Measurements from ENCODE around the gene ASB7.
"Not testable (repeated sequence)": the region's sequence is repeated elsewhere in the genome, so short reads cannot be mapped to it uniquely, and the experiment has no call there.

The ASB7 gene

GRCh38 chr15:100602064-100602822 lies at the start of gene ASB7, which contains the start of gene LINS1:
ASB7 (plus strand) TSS chr15:100602589; CDS start chr15:100612217, 9,628 bp downstream.
LINS1 (minus strand) TSS chr15:100602184; CDS start chr15:100580842, 21,342 bp downstream.
- peak; percentile 99 for DNase-seq

- no peak for DNase-seq
Observed at GRCh38 chr15:100553468-100553867, 48.9 kb upstream of the ASB7 start.

GRCh38 chr15:100558771-100559254 lies 43.6 kb upstream of the ASB7 start:
- no peak for DNase-seq

- no peak for DNase-seq
Observed at GRCh38 chr15:100559330-100559729, 43.1 kb upstream of the ASB7 start.

- DNase-seq, result no peak
Observed at GRCh38 chr15:100560323-100560722, 42.1 kb upstream of the ASB7 start.

- DNase-seq, result no peak
Observed at GRCh38 chr15:100565591-100565990, 36.8 kb upstream of the ASB7 start.

GRCh38 chr15:100566850-100567628 lies 35.4 kb upstream of the ASB7 start:
- no peak for DNase-seq

- DNase-seq, result no peak
Observed at GRCh38 chr15:100569391-100569790, 33.0 kb upstream of the ASB7 start.

- no peak for DNase-seq
Observed at GRCh38 chr15:100570275-100570674, 32.1 kb upstream of the ASB7 start.

GRCh38 chr15:100570735-100571313 lies 31.6 kb upstream of the ASB7 start:
- DNase-seq, result no peak

- no peak for DNase-seq
Observed at GRCh38 chr15:100571592-100572167, 30.7 kb upstream of the ASB7 start.

- DNase-seq, result peak; percentile 35
Observed at GRCh38 chr15:100572362-100572983, 29.9 kb upstream of the ASB7 start.

- no peak for DNase-seq
Observed at GRCh38 chr15:100573526-100573925, 28.9 kb upstream of the ASB7 start.

GRCh38 chr15:100580414-100580813 lies 22.0 kb upstream of the ASB7 start:
- no peak for DNase-seq

- no peak for DNase-seq
Observed at GRCh38 chr15:100588638-100589242, 13.6 kb upstream of the ASB7 start.

- not testable (repeated sequence) for DNase-seq
Observed at GRCh38 chr15:100591163-100591562, 11.2 kb upstream of the ASB7 start.

- DNase-seq, result no peak
Observed at GRCh38 chr15:100591835-100592234, 10.6 kb upstream of the ASB7 start.

- no peak for DNase-seq
Observed at GRCh38 chr15:100592898-100593297, 9.5 kb upstream of the ASB7 start.

GRCh38 chr15:100593431-100593830 lies 9.0 kb upstream of the ASB7 start:
- no peak for DNase-seq

GRCh38 chr15:100595964-100596363 lies 6.4 kb upstream of the ASB7 start:
- DNase-seq, result no peak

GRCh38 chr15:100596792-100597191 lies 5.6 kb upstream of the ASB7 start:
- no peak for DNase-seq

GRCh38 chr15:100597862-100598261 lies 4.5 kb upstream of the ASB7 start:
- DNase-seq, result no peak

Data from NCI-H1694 (cell line).